Measurements from ENCODE around the gene BRPF1. TPM values are rescaled to one million over a fixed set of nuclear protein-coding genes. Genes with fewer than 3 reads are reported as not detected.

Gene BRPF1
- polyA plus RNA-seq, 1 donor = 17.6 TPM

DNA sequence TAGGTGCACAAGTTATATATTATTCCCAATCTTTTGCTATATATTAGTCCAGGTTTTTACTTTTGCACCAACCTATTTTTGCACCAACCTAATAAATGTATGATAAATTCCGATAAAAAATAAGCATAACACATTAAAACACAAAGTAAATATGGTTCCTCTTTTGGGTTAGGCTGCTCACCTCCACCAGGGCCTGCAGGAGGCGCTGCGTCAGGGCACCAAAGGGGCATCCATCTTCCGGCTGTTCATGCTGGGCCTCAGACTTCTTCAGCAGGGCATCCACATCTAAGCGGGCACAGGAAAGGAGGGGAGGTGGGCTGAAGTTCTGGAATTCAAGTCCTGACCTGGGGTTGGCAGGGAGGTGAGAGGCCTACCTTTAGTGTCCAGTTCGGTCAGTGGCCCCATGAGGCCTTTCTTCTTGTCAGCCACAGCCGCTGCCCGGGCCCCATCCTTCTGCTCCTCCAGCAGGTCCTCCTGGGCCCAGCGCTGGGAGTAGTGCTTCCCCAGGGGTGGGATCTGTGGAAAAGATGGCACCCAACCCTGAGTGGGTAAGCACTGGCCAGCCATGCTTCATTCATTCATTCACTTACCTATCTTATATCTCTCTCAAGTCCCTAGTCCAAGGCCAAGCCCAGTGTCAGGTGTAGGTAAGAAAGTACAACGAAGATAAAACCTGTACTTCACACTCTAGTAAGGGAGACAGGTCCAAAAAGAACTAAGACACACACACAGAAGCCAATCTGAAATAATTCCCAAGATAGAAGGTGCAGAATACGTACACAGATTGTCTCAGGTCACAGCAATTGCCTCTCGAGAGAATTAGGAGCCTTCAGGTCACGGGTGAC, 55.5 kb downstream of the BRPF1 start:
- WGBS (ENCODE audit: insufficient coverage, low lambda C conversion rate) = 100% methylated on average over 1 of the region's 13 CpGs
- Histone ChIP-seq H3K27me3 (ENCODE audit: control insufficient read depth, insufficient read depth, low read length) (no peaks in the 10 kb centered on the region), H3K36me3 (ENCODE audit: control insufficient read depth, insufficient read depth, low read length) (peaks cover 58% of the 10 kb centered on the region), H3K4me1 (ENCODE audit: control insufficient read depth, insufficient read depth, low read length) (peaks cover 4% of the 10 kb centered on the region), H3K27ac (ENCODE audit: low read length) (no peak overlapping the region), H3K4me3 (ENCODE audit: low read length) (no peak overlapping the region), H3K9me3 (ENCODE audit: control insufficient read depth, low read depth, low read length) (no peaks in the 10 kb centered on the region)
- peak in 1 of 2 donors; percentile 59 for DNase-seq

DNA sequence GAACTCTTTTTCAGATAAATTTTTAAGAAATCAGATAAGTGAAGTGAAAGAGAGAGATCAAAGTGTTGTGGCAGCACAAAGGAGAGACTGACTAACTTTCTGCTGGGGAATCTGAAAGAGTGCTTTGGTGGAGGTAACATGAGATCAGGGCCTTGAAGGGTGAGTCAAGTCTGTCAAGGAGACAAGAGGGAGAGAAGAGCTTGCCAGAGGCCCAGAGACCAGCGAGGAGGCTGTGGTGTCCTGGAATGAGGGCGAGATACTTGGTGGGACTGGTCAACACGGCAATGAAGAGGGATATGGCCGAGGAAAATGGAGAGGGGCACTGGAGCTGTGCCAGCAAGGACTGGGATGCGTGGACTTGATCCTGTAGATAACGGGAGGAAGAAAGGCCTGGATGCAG, 56.2 kb downstream of the BRPF1 start:
- peaks cover 3% of the 10 kb centered on the region for H3K4me1 ChIP-seq (ENCODE audit: control insufficient read depth, insufficient read depth, low read length)
- no peak for DNase-seq
- H3K27me3 ChIP-seq (ENCODE audit: control insufficient read depth, insufficient read depth, low read length) = no peaks in the 10 kb centered on the region
- WGBS (ENCODE audit: insufficient coverage, low lambda C conversion rate) = no CpG with 5 or more reads among the region's 6 CpGs
- H3K4me3 ChIP-seq (ENCODE audit: low read length) = no peak overlapping the region
- H3K36me3 ChIP-seq (ENCODE audit: control insufficient read depth, insufficient read depth, low read length) = peaks cover 55% of the 10 kb centered on the region
- H3K9me3 ChIP-seq (ENCODE audit: control insufficient read depth, low read depth, low read length) = no peaks in the 10 kb centered on the region
- no peak overlapping the region for H3K27ac ChIP-seq (ENCODE audit: low read length)

DNA sequence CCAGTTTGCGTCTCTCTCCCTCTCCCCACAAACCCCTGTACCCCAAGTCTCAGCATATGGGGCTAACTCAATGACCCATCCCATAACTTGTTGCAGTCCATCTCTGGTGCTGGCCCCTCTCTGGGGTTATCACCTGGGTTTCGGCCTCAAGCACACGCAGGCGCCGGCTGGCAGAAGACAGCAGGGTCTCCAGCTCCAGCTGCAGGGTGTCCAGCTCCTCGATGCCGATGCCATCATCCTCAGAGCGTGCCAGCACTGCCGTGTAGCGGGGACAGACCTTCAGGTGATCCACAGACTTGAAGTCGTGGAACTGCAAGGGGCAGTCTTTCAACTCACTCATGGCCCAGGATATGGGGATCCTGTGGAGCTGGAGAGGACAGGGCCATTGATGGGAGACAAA, 59.6 kb downstream of the BRPF1 start:
- Histone ChIP-seq H3K9me3 (ENCODE audit: control insufficient read depth, low read depth, low read length) (no peaks in the 10 kb centered on the region), H3K27me3 (ENCODE audit: control insufficient read depth, insufficient read depth, low read length) (no peaks in the 10 kb centered on the region), H3K27ac (ENCODE audit: low read length) (no peak overlapping the region), H3K36me3 (ENCODE audit: control insufficient read depth, insufficient read depth, low read length) (peaks cover 42% of the 10 kb centered on the region), H3K4me1 (ENCODE audit: control insufficient read depth, insufficient read depth, low read length) (peaks cover 6% of the 10 kb centered on the region), H3K4me3 (ENCODE audit: low read length) (no peak overlapping the region)
- 100% methylated on average over 1 of the region's 11 CpGs for WGBS (ENCODE audit: insufficient coverage, low lambda C conversion rate)
- DNase-seq = no peak

DNA sequence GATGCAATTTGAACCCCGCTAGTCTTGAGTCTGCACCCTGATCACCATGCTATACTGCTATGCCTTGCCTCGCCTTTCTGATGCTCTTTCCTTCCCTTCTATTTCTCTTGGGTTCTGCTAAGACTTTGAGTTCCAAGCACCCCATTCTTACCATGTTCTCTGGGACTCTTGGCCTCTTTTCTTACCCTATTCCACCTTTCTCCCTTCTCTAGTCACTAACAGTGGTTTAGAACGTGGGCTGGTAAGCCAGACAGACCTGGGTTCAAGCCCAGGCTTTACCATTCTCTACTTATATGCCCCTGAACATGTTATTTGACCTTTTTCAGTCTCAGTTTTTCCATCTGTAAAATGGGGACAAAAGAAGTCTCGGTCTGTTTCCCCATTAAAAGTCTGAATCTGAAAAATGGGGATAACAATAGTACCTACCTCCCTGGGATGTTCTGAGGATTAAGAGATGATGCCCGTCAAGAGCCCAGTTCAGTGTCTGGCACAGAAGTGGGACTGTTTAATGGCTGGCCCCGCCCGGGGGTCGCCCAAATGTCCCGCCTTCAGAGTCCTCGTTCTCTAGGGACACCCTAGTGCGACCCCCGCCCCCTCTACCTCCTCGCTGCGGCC, 60.4 kb downstream of the BRPF1 start:
- H3K27ac ChIP-seq (ENCODE audit: low read length) = peak overlapping the region; percentile 91
- WGBS (ENCODE audit: insufficient coverage, low lambda C conversion rate) = 29% methylated on average over 1 of the region's 14 CpGs
- no peaks in the 10 kb centered on the region for H3K9me3 ChIP-seq (ENCODE audit: control insufficient read depth, low read depth, low read length)
- no peaks in the 10 kb centered on the region for H3K27me3 ChIP-seq (ENCODE audit: control insufficient read depth, insufficient read depth, low read length)
- H3K4me1 ChIP-seq (ENCODE audit: control insufficient read depth, insufficient read depth, low read length) = peaks cover 6% of the 10 kb centered on the region
- DNase-seq = no peak
- peak overlapping the region; percentile 95 for H3K4me3 ChIP-seq (ENCODE audit: low read length)
- H3K36me3 ChIP-seq (ENCODE audit: control insufficient read depth, insufficient read depth, low read length) = peaks cover 35% of the 10 kb centered on the region

DNA sequence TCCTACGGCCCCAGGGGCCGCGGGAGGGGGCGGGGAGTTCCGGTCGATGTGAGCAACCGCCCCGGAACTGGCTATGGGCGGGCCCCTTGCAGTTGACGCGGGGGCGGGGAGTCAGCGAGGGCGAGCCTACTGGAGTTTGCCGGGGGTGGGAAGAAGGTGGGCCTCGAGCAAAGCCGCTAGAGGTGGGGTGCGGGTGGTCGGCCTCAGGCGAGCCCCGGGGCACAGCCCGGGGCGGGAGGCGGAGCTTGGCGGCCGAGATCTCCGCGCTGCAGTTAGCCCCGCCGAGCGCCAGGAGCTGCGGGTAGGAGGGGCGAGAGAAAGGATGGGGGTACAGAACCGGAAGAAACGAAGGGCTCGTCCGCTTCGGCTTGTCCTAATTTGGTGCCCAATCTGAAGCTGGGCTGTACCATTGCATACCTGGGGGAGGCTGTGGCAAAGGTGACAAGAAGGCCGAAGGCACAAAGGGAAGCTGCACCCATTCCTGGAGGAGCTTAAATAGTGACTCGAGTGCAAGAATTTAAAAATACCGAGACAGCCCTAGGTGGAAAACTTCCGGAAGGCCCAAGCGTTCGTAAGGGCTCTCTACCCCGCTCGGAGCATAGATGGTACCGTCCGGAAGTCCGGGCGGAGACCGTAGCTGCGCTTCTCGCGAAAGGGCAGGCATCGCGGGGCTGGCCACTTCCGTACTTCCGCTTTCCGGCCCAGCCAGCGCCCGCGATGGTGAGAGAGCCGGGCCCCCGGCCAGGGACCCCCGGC, 61.0 kb downstream of the BRPF1 start, which contains the start of the genes ARPC4 and TADA3:
Gene ARPC4 (plus strand): TSS at position 678 of the 756 bp plus-strand sequence. CDS start 40 bp downstream, at position 718.
Gene TADA3 (minus strand): TSS at position 69 of the 756 bp plus-strand sequence. CDS start 1,007 bp downstream, outside the sequence.
- 0% methylated on average over 1 of the region's 65 CpGs for WGBS (ENCODE audit: insufficient coverage, low lambda C conversion rate)
- H3K4me1 ChIP-seq (ENCODE audit: control insufficient read depth, insufficient read depth, low read length) = peaks cover 6% of the 10 kb centered on the region

DNA sequence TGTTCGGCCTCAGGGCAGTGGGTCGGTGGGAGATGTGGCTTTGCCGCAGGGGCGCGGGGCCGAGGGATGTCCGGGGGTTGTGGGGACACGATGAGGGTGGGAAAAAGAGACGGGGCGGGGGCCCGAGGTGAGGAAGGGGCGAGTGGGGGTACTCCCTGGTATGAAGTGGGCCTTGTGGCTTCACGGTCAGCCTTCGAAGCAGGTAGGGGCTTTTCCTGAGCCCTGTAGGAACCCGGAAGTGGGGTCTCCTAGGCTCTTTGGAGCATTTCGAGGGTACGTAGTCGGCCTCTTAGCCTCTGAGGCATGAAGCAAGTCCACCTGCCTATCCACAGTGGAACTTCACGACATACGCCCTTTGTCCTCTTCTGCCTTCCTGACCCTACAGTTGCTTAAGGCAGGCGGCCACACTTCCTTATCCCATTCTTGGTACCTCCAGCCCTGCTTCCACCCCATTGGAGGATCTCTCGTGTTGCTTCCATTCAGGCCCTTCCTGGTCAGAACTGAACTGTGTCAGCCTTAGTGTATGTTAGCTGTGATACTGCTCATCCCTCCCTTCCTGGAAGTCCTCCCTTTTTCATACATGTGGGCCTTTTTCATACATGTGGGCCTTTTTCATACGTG, 61.7 kb downstream of the BRPF1 start:
- peak; percentile 68 to 83 for DNase-seq
- no peaks in the 10 kb centered on the region for H3K27me3 ChIP-seq (ENCODE audit: control insufficient read depth, insufficient read depth, low read length)
- H3K9me3 ChIP-seq (ENCODE audit: control insufficient read depth, low read depth, low read length) = no peaks in the 10 kb centered on the region
- WGBS (ENCODE audit: insufficient coverage, low lambda C conversion rate) = no CpG with 5 or more reads among the region's 23 CpGs
- peak overlapping the region; percentile 95 for H3K4me3 ChIP-seq (ENCODE audit: low read length)
- peak overlapping the region; percentile 91 for H3K27ac ChIP-seq (ENCODE audit: low read length)
- H3K36me3 ChIP-seq (ENCODE audit: control insufficient read depth, insufficient read depth, low read length) = peaks cover 42% of the 10 kb centered on the region
- peaks cover 6% of the 10 kb centered on the region for H3K4me1 ChIP-seq (ENCODE audit: control insufficient read depth, insufficient read depth, low read length)

More for the DNA sequence above, 61.0 kb downstream of the BRPF1 start, which contains the start of the genes ARPC4 and TADA3:
- Histone ChIP-seq H3K36me3 (ENCODE audit: control insufficient read depth, insufficient read depth, low read length) (peaks cover 35% of the 10 kb centered on the region), H3K4me3 (ENCODE audit: low read length) (peak within 1 kb of the TSS; percentile 95), H3K27me3 (ENCODE audit: control insufficient read depth, insufficient read depth, low read length) (no peaks in the 10 kb centered on the region), H3K27ac (ENCODE audit: low read length) (peak within 1 kb of the TSS; percentile 91), H3K9me3 (ENCODE audit: control insufficient read depth, low read depth, low read length) (no peaks in the 10 kb centered on the region)
- DNase-seq = peak; percentile 91 to 98

DNA sequence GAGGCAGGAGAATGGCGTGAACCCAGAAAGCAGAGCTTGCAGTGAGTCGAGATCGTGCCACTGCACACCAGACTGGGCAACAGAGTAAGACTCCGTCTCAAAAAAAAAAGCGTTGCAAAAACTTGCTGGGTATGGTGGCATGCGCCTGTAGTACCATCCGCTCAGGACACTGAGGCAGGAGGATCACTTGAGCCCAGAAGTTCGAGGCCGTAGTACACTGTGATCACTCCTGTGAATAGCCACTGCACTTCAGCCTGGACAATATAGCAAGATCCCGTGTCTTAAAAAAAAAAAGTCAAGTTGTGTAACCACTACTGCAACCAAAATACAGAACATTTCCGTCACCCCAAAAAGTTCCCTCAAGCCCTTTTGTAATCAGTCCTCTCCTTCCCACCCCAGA, 62.9 kb downstream of the BRPF1 start:
- DNase-seq = no peak
- Histone ChIP-seq H3K27me3 (ENCODE audit: control insufficient read depth, insufficient read depth, low read length) (no peaks in the 10 kb centered on the region), H3K9me3 (ENCODE audit: control insufficient read depth, low read depth, low read length) (no peaks in the 10 kb centered on the region), H3K27ac (ENCODE audit: low read length) (no peak overlapping the region), H3K4me3 (ENCODE audit: low read length) (no peak overlapping the region), H3K36me3 (ENCODE audit: control insufficient read depth, insufficient read depth, low read length) (peaks cover 47% of the 10 kb centered on the region), H3K4me1 (ENCODE audit: control insufficient read depth, insufficient read depth, low read length) (peaks cover 6% of the 10 kb centered on the region)
- 100% methylated on average over 2 of the region's 11 CpGs for WGBS (ENCODE audit: insufficient coverage, low lambda C conversion rate)

DNA sequence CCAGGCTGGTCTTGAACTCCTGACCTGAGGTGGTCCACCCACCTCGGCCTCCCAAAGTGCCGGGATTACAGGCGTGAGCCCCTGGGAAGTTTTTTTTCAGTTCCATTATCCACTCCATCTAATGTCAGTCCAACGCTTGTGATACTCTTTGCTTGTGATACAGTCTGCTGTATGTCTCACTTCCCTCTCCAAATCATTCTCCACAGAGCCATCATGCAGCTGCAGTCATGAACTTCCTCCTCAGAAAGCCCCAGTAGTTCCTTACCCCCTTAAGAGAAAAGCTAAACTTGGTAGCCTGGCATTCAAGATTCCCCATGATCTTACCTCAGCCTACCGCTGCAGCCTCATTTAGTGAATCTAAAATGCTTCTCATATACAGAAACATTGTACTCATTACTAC, 63.7 kb downstream of the BRPF1 start:
- Histone ChIP-seq H3K4me1 (ENCODE audit: control insufficient read depth, insufficient read depth, low read length) (peaks cover 6% of the 10 kb centered on the region), H3K27me3 (ENCODE audit: control insufficient read depth, insufficient read depth, low read length) (no peaks in the 10 kb centered on the region), H3K4me3 (ENCODE audit: low read length) (no peak overlapping the region), H3K36me3 (ENCODE audit: control insufficient read depth, insufficient read depth, low read length) (peaks cover 49% of the 10 kb centered on the region), H3K9me3 (ENCODE audit: control insufficient read depth, low read depth, low read length) (no peaks in the 10 kb centered on the region), H3K27ac (ENCODE audit: low read length) (no peak overlapping the region)
- DNase-seq = no peak
- 100% methylated on average over 1 of the region's 5 CpGs for WGBS (ENCODE audit: insufficient coverage, low lambda C conversion rate)

DNA sequence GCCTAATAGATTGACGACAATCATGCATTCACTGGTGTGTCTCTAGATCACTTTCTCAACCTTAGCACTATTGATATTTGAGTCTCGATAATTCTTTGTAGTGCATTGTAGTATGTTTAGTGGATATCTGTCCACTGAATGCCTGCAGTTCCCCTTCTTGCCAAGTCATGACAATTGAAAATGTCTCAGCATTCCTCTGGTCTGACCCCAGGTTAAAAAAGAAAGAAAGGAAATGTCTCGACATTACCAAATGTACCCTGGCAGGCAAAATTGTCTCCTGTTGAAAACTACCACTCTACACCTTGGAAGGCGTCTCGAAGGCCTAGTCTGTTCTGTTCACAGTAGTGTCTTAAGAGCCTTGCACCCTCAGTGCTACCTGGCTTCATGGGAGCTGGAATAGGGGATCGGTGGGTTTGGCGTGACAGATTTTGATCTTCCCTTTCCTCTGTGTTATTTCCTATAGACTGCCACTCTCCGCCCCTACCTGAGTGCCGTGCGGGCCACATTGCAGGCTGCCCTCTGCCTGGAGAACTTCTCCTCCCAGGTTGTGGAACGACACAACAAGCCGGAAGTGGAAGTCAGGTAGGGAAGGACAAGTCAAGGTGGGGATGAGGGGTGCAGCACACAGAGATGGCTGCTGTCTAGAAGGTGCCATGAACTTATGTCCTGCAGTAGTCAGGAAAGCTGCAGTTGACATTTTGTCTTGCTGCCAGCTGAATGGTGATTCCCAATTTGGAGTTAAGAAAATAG, 65.8 kb downstream of the BRPF1 start:
- peaks cover 3% of the 10 kb centered on the region for H3K4me1 ChIP-seq (ENCODE audit: control insufficient read depth, insufficient read depth, low read length)
- no peak overlapping the region for H3K4me3 ChIP-seq (ENCODE audit: low read length)
- no peaks in the 10 kb centered on the region for H3K27me3 ChIP-seq (ENCODE audit: control insufficient read depth, insufficient read depth, low read length)
- no peak for DNase-seq
- H3K27ac ChIP-seq (ENCODE audit: low read length) = no peak overlapping the region
- H3K9me3 ChIP-seq (ENCODE audit: control insufficient read depth, low read depth, low read length) = no peaks in the 10 kb centered on the region
- WGBS (ENCODE audit: insufficient coverage, low lambda C conversion rate) = no CpG with 5 or more reads among the region's 12 CpGs
- peaks cover 57% of the 10 kb centered on the region for H3K36me3 ChIP-seq (ENCODE audit: control insufficient read depth, insufficient read depth, low read length)

Measured in large intestine (tissue), 3 donors.